GM18526 (cell line): ENCODE results near the gene EPN1.

Experiments
- POLR2A ChIP-seq: IDR thresholded peaks from 3 replicates; pipeline ENCODE4 v1.6.1; 2011; ENCODE audit not compliant: insufficient read length; ENCODE audit errors: extremely low read depth

The EPN1 gene

GRCh38 chr19:55679343-55680257, 4.6 kb downstream of the EPN1 start:
- no peak for TF ChIP-seq POLR2A

- no peak for TF ChIP-seq POLR2A
Observed at GRCh38 chr19:55680339-55681130, 5.5 kb downstream of the EPN1 start.

GRCh38 chr19:55681131-55682092, 6.4 kb downstream of the EPN1 start:
- no peak for TF ChIP-seq POLR2A

GRCh38 chr19:55683449-55684261, 8.6 kb downstream of the EPN1 start:
- no peak for TF ChIP-seq POLR2A

- no peak for TF ChIP-seq POLR2A
Observed at GRCh38 chr19:55684946-55685681, 10.1 kb downstream of the EPN1 start.

GRCh38 chr19:55685776-55686175, 10.8 kb downstream of the EPN1 start:
- no peak for TF ChIP-seq POLR2A

GRCh38 chr19:55686311-55687050, 11.5 kb downstream of the EPN1 start:
- TF ChIP-seq POLR2A = no peak

- no peak for TF ChIP-seq POLR2A
Observed at GRCh38 chr19:55687281-55688201, 12.5 kb downstream of the EPN1 start.

GRCh38 chr19:55688422-55689218, 13.6 kb downstream of the EPN1 start:
- no peak for TF ChIP-seq POLR2A

- TF ChIP-seq POLR2A = no peak
Observed at GRCh38 chr19:55689411-55690108, 14.5 kb downstream of the EPN1 start.
